ENCODE results near the gene GRM7.

The GRM7 gene

DNA sequence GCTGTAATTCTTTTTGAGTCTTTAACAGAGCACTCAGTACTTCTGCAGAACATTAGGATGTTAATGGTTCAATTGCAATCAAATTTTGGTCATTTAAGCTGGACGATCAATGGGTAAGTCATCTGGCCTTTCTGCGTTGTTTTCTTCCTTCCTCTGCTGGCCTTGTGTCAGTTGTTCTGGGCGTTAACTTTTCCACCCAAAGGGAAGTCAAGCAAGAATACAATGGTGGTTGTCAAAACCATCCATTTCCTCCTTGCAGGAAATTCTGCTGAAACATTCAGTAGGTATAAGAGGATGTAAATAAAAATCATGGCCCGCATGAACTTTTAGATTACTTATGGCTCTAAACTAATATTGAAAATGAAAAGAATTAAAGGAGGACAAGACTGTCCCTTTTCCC is 584.0 kb downstream of the GRM7 start:
- Histone ChIP-seq H3K79me2 (ENCODE audit: control insufficient read depth, low read length) (no peaks in the 10 kb centered on the region), H3K36me3 (ENCODE audit: control insufficient read depth, low read length) (no peaks in the 10 kb centered on the region), H4K20me1 (ENCODE audit: control insufficient read depth, insufficient read depth, low read depth, low read length) (no peaks in the 10 kb centered on the region), H3K9me2 (replicated peaks; ENCODE audit: control insufficient read depth, low read length) (no peaks in the 10 kb centered on the region), H3K9me3 (ENCODE audit: control insufficient read depth, insufficient read depth, low read length) (no peaks in the 10 kb centered on the region), H3K4me1 (ENCODE audit: control insufficient read depth, low read length) (no peaks in the 10 kb centered on the region), H3K27me3 (ENCODE audit: control insufficient read depth, low read length) (no peaks in the 10 kb centered on the region), H3K4me2 (ENCODE audit: low read length) (no peak overlapping the region), H3K4me3 (ENCODE audit: low read length) (no peak overlapping the region), H3K27ac (ENCODE audit: low read depth, low read length) (no peak overlapping the region), H3F3A (ENCODE audit: control insufficient read depth, insufficient read depth) (no peaks in the 10 kb centered on the region)
- TF ChIP-seq EZH2phosphoT487 (IDR thresholded peaks at IDR 0.05; ENCODE audit: borderline replicate concordance, low read length), result no peak
- TF ChIP-seq, protein P1, sequence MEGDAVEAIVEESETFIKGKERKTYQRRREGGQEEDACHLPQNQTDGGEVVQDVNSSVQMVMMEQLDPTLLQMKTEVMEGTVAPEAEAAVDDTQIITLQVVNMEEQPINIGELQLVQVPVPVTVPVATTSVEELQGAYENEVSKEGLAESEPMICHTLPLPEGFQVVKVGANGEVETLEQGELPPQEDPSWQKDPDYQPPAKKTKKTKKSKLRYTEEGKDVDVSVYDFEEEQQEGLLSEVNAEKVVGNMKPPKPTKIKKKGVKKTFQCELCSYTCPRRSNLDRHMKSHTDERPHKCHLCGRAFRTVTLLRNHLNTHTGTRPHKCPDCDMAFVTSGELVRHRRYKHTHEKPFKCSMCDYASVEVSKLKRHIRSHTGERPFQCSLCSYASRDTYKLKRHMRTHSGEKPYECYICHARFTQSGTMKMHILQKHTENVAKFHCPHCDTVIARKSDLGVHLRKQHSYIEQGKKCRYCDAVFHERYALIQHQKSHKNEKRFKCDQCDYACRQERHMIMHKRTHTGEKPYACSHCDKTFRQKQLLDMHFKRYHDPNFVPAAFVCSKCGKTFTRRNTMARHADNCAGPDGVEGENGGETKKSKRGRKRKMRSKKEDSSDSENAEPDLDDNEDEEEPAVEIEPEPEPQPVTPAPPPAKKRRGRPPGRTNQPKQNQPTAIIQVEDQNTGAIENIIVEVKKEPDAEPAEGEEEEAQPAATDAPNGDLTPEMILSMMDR (IDR thresholded peaks at IDR 0.05; ENCODE audit: low read depth, low read length, poor library complexity, severe bottlenecking), result no peak

DNA sequence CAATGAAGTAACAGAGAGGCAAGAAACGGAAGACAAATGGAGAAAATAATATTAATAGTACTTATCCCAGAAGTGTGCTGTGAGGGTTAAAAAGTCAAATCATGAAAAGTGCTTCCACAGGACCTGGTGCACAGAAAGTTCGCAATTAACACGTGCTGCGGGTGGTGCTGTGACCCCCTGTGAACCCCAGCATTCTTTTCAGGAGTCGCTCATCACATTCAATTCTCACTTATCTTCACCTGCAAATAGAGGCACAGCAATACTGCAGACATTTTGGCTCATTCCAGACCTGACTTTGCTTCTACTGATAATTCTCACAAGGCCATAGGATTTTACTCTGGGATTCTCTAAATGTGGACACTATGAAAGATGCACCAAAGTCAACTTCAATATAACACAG is 584.4 kb downstream of the GRM7 start:
- Histone ChIP-seq H3K9me3 (ENCODE audit: control insufficient read depth, insufficient read depth, low read length) (no peaks in the 10 kb centered on the region), H3K36me3 (ENCODE audit: control insufficient read depth, low read length) (no peaks in the 10 kb centered on the region), H3K27ac (ENCODE audit: low read depth, low read length) (no peak overlapping the region), H3K27me3 (ENCODE audit: control insufficient read depth, low read length) (no peaks in the 10 kb centered on the region), H3K9me2 (replicated peaks; ENCODE audit: control insufficient read depth, low read length) (no peaks in the 10 kb centered on the region), H3F3A (ENCODE audit: control insufficient read depth, insufficient read depth) (no peaks in the 10 kb centered on the region), H3K79me2 (ENCODE audit: control insufficient read depth, low read length) (no peaks in the 10 kb centered on the region), H4K20me1 (ENCODE audit: control insufficient read depth, insufficient read depth, low read depth, low read length) (no peaks in the 10 kb centered on the region), H3K4me1 (ENCODE audit: control insufficient read depth, low read length) (no peaks in the 10 kb centered on the region), H3K4me3 (ENCODE audit: low read length) (no peak overlapping the region), H3K4me2 (ENCODE audit: low read length) (no peak overlapping the region)
- TF ChIP-seq, protein P1 (IDR thresholded peaks at IDR 0.05; ENCODE audit: low read depth, low read length, poor library complexity, severe bottlenecking), result no peak
- no peak for TF ChIP-seq EZH2phosphoT487 (IDR thresholded peaks at IDR 0.05; ENCODE audit: borderline replicate concordance, low read length)

DNA sequence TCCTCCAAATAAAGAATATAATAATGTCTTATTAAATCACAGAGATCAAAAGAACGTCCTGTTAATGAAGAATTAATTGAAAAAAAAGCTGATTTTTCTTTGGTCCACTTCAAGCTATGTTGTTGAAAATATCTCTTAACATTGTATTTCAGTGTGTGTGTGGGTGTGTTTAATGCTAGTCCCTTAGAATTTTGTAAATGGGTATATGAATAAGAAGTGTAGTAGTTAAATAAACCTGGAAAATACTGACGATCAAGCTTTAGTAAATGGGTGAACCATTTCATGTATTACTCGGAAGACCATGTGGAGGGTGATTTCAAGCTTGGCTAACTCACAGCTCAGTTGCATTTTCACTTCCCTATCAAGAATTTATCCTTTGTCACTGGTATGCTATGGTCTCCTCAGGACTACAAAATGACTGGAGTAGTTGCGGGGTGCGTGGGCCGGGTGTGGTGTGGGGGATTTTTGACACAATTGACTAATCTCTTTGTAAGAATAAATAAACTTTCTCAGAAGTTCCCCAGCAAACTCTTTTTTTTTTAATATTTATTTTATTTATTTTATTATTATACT is 586.4 kb downstream of the GRM7 start:
- TF ChIP-seq, protein P1 (IDR thresholded peaks at IDR 0.05; ENCODE audit: low read depth, low read length, poor library complexity, severe bottlenecking), result no peak
- no peak for TF ChIP-seq EZH2phosphoT487 (IDR thresholded peaks at IDR 0.05; ENCODE audit: borderline replicate concordance, low read length)
- H3K27me3 ChIP-seq (ENCODE audit: control insufficient read depth, low read length), result no peaks in the 10 kb centered on the region
- no peaks in the 10 kb centered on the region for H3K9me3 ChIP-seq (ENCODE audit: control insufficient read depth, insufficient read depth, low read length)
- H4K20me1 ChIP-seq (ENCODE audit: control insufficient read depth, insufficient read depth, low read depth, low read length), result no peaks in the 10 kb centered on the region
- H3K4me1 ChIP-seq (ENCODE audit: control insufficient read depth, low read length), result no peaks in the 10 kb centered on the region
- no peaks in the 10 kb centered on the region for H3K36me3 ChIP-seq (ENCODE audit: control insufficient read depth, low read length)
- no peak overlapping the region for H3K4me3 ChIP-seq (ENCODE audit: low read length)
- no peaks in the 10 kb centered on the region for H3K79me2 ChIP-seq (ENCODE audit: control insufficient read depth, low read length)
- no peak overlapping the region for H3K27ac ChIP-seq (ENCODE audit: low read depth, low read length)
- H3K4me2 ChIP-seq (ENCODE audit: low read length), result no peak overlapping the region
- no peaks in the 10 kb centered on the region for H3F3A ChIP-seq (ENCODE audit: control insufficient read depth, insufficient read depth)
- no peaks in the 10 kb centered on the region for H3K9me2 ChIP-seq (replicated peaks; ENCODE audit: control insufficient read depth, low read length)

All from DOHH2 (cell line).